Measurements from ENCODE around the gene LEPR. TPM values are rescaled to one million over a fixed set of nuclear protein-coding genes. Genes with fewer than 3 reads are reported as not detected.

Gene LEPR
- total and polyA plus RNA-seq, 2 donors (not counting 3 experiments of a cell fraction or from before 2014, with no cell fraction given), result 11.1 to 18.7 TPM

DNA sequence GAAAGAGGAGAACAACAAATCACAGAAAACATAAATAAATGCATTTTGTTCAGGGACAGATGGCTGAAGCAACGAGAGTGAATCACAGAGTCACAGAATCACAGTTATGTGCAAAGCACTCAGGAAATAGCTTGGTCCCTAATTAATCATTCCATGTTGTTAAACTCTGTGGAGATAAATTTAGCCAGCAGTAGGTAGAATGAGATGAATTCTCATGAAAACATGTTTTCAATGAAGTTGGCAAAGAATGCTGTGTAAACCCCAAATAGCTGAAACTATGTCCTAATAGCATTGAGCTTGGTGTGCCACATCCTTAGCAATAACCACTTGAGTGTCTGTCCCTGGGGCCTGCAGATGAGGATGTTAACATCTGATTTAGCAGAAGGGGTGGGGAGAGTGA, 20.4 kb downstream of the LEPR start:
- Histone ChIP-seq H3K79me2 (ENCODE audit: control insufficient read depth, insufficient read depth, low read length) (no peaks in the 10 kb centered on the region), H3K4me3 (replicated peaks in 1 of 3; ENCODE audit: insufficient read depth in 1 of 3, low read depth in 1 of 3, low read length in 3 of 3) (no peak overlapping the region), H3K27me3 (ENCODE audit: control insufficient read depth in 2 of 2, insufficient read depth in 2 of 2, low read length in 2 of 2) (no peaks in the 10 kb centered on the region), H3K36me3 (ENCODE audit: control insufficient read depth in 2 of 2, extremely low read depth in 1 of 2, insufficient read depth in 2 of 2, low read length in 2 of 2) (no peaks in the 10 kb centered on the region), H3K9me3 (replicated peaks; ENCODE audit: control insufficient read depth, insufficient read depth, low read length) (no peaks in the 10 kb centered on the region), H3K9me1 (replicated peaks; ENCODE audit: control insufficient read depth, extremely low read depth, insufficient read depth, low read length) (no peaks in the 10 kb centered on the region), H3K4me2 (ENCODE audit: insufficient read depth, low read length) (no peak overlapping the region), H3K4me1 (ENCODE audit: control insufficient read depth, extremely low read depth, insufficient read depth, low read length) (no peaks in the 10 kb centered on the region), H3K27ac (ENCODE audit: insufficient read depth, low read depth, low read length) (no peak overlapping the region), H3K9ac (replicated peaks; ENCODE audit: extremely low read depth, insufficient read depth, low read length) (no peak overlapping the region), H2AFZ (ENCODE audit: low read depth, low read length) (no peak overlapping the region), H4K20me1 (replicated peaks; ENCODE audit: control insufficient read depth, extremely low read depth, insufficient read depth, low read length) (no peaks in the 10 kb centered on the region)
- dilution Hi-C loops (cut with MboI; ENCODE audit: extremely low pct_ligation_motif_present, low sequenced_read_pairs) (no loop called here), intact Hi-C loops (cut with micrococcal nuclease) (no loop called here)
- POLR2A ChIA-PET, result no interaction called here
- no peak for FAIRE-seq
- no TSS peak for BruUV-seq (replicated peaks)
- no peak for DNase-seq (ENCODE audit: low read depth, low spot score)
- CTCF ChIA-PET, result interaction anchor here (0.6 to 4.6 kb wide), 6 partner anchors 8 to 247 kb away, joined by 3 to 24 read pairs (median 4); partner anchors contain the start of genes LEPR and LEPROT
- no peak for TF ChIP-seq JUN (IDR thresholded peaks at IDR 0.05; ENCODE audit: borderline replicate concordance, insufficient read depth, insufficient read length, low read depth)
- TF ChIP-seq MYC (IDR thresholded peaks at IDR 0.05; ENCODE audit: low read depth, low read length), result no peak
- TF ChIP-seq POLR2A (IDR thresholded peaks at IDR 0.05; ENCODE audit: low read depth, low read length), result no peak
- TF ChIP-seq POLR2AphosphoS5 (IDR thresholded peaks at IDR 0.05; ENCODE audit: insufficient read depth, low read depth, low read length), result no peak
- TF ChIP-seq EZH2 (IDR thresholded peaks at IDR 0.05; ENCODE audit: borderline replicate concordance, low read depth, low read length, severe bottlenecking), result no peak
- TF ChIP-seq, protein P1, sequence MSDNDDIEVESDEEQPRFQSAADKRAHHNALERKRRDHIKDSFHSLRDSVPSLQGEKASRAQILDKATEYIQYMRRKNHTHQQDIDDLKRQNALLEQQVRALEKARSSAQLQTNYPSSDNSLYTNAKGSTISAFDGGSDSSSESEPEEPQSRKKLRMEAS (IDR thresholded peaks at IDR 0.05; ENCODE audit: insufficient read depth, insufficient read length), result no peak
- TF ChIP-seq CTCF (IDR thresholded peaks at IDR 0.05; ENCODE audit: extremely low read depth in 1 of 2, insufficient read depth in 1 of 2, low read depth in 1 of 2, low read length in 2 of 2), result no peak
